Progenitor cell of endocrine pancreas (in vitro differentiated cells): ENCODE results near the gene SERPINA9. TPM values are rescaled to one million over a fixed set of nuclear protein-coding genes. Genes with fewer than 3 reads are reported as not detected.

Experiments used
- DNase-seq: peaks from one replicate; pipeline ENCODE4 v3.0.0; 2021; ENCODE audit warnings: low spot score; ENCODE audit not compliant: unreplicated experiment
- H3K27ac Mint-ChIP-seq: 2 replicates; pipeline ENCODE4 v1.8.0; 2021; ENCODE audit warnings: mild to moderate bottlenecking, moderate library complexity, mixed read lengths
- H3K27me3 Mint-ChIP-seq: 2 replicates; pipeline ENCODE4 v1.8.0; 2021; ENCODE audit warnings: mixed read lengths
- H3K36me3 Mint-ChIP-seq: 2 replicates; pipeline ENCODE4 v1.8.0; 2022; ENCODE audit warnings: mixed read lengths; ENCODE audit not compliant: insufficient read depth
- H3K4me1 Mint-ChIP-seq: 2 replicates; pipeline ENCODE4 v1.8.0; 2021; ENCODE audit warnings: low read depth, mixed read lengths
- H3K4me3 Mint-ChIP-seq: 2 replicates; pipeline ENCODE4 v1.8.0; 2021; ENCODE audit warnings: low read depth, mild to moderate bottlenecking, moderate library complexity, mixed read lengths
- H3K9me3 Mint-ChIP-seq: 2 replicates; pipeline ENCODE4 v1.8.0; 2021; ENCODE audit warnings: low read depth, mixed read lengths
- CTCF ChIP-seq: fragments of 200-600 bp; sonication (generic); IDR thresholded peaks from one replicate; pipeline ENCODE4 v1.5.0; 2021; ENCODE audit warnings: antibody characterized with exemption, mild to moderate bottlenecking; ENCODE audit not compliant: unreplicated experiment
- total RNA-seq: library from RNA; stranded (reverse); gene quantifications from 2 replicates; pipeline ENCODE4 v1.2.1, GENCODE V29; 2021

Gene SERPINA9
- total RNA-seq, 1 donor from 2014 or later: not detected

DNA sequence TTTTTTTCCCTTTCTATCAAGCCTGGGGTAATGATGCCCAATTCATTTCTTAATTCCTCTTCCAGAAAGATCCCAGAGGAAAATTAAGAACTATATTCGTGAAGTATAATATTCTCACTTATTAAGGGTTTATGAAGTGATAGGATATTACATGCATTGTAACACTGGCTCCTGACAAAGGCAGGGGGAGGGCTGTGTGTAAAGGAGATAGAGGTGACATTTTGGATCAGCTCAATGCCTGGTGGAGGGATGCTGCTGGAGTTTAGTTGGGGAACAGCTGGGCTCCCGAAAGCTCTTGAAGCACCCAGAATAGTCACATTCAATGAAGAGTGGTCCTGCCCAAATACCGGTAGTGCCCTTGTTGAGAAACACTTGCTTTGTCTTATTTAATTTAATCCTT lies 24.2 kb downstream of the SERPINA9 start:
- Mint-ChIP-seq H3K4me1 (peaks cover 31% of the 10 kb centered on the region), H3K36me3 (peaks cover 8% of the 10 kb centered on the region), H3K27ac (no peak overlapping the region), H3K4me3 (no peak overlapping the region), H3K9me3 (peaks cover 29% of the 10 kb centered on the region), H3K27me3 (peaks cover 3% of the 10 kb centered on the region)
- no peak for TF ChIP-seq CTCF
- DNase-seq: no peak

DNA sequence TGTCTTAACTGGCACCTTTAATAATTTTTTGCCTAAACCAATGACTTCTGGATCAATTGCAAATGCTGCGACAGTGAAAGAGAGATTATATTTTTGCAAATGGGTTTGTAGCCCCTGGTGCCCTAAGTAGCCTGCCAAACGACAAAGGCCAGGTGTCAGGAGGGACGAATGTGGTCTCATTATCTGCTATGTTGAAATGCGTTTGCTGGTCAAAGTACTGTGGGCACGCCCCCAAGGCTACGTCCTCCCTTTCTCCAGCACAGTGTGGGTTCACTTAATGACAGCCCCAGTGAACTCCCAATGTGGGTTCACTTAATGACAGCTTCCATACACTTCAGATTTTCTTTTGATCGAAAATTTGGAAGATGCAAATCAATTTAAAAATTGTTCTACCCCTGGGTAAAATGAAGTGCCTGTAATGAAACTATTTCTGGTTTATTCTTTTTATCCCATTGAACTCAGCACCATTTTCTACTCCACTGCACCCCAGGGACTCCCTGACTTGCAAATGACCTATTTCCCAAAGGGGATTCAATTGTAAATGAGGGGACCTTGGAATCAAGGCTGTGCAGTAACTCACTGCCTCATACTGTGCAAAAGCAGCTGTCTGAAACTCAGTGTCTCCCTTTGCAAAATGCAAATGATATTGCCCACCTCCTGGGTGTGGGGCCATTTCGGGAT lies 24.8 kb downstream of the SERPINA9 start:
- Mint-ChIP-seq H3K36me3 (peaks cover 8% of the 10 kb centered on the region), H3K27ac (no peak overlapping the region), H3K4me3 (no peak overlapping the region), H3K4me1 (peaks cover 31% of the 10 kb centered on the region), H3K27me3 (peaks cover 3% of the 10 kb centered on the region), H3K9me3 (peaks cover 23% of the 10 kb centered on the region)
- TF ChIP-seq CTCF: no peak
- no peak for DNase-seq

- Mint-ChIP-seq H3K36me3 (peaks cover 5% of the 10 kb centered on the region), H3K27ac (no peak overlapping the region), H3K4me3 (no peak overlapping the region), H3K9me3 (peaks cover 18% of the 10 kb centered on the region), H3K27me3 (peaks cover 3% of the 10 kb centered on the region), H3K4me1 (peaks cover 29% of the 10 kb centered on the region)
- no peak for TF ChIP-seq CTCF
- DNase-seq: no peak
These were observed 25.3 kb downstream of the SERPINA9 start for GRCh38 chr14:94450722-94451090.

DNA sequence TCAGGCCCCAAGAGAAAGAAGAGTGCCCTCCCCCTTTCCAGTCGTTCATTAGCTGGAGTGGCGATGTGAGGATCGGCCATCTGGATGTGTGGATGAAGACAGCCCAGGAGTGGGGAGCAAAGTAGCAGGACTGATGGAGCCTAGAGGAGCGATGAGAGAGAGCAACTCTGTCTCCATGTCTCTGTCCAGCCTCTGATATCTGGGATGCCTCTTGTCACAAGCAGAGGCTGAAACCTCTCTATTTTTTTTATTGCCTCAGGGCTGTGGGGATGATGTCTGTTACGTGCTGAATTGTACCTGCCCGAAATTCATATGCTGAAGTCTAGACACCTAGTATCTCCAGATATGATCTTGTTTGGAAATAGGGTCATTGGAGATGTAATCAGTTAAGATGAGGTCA lies 26.1 kb downstream of the SERPINA9 start:
- Mint-ChIP-seq H3K27me3 (peaks cover 3% of the 10 kb centered on the region), H3K4me1 (peaks cover 29% of the 10 kb centered on the region), H3K36me3 (peaks cover 3% of the 10 kb centered on the region), H3K4me3 (no peak overlapping the region), H3K9me3 (peaks cover 11% of the 10 kb centered on the region), H3K27ac (no peak overlapping the region)
- no peak for DNase-seq
- TF ChIP-seq CTCF: no peak

DNA sequence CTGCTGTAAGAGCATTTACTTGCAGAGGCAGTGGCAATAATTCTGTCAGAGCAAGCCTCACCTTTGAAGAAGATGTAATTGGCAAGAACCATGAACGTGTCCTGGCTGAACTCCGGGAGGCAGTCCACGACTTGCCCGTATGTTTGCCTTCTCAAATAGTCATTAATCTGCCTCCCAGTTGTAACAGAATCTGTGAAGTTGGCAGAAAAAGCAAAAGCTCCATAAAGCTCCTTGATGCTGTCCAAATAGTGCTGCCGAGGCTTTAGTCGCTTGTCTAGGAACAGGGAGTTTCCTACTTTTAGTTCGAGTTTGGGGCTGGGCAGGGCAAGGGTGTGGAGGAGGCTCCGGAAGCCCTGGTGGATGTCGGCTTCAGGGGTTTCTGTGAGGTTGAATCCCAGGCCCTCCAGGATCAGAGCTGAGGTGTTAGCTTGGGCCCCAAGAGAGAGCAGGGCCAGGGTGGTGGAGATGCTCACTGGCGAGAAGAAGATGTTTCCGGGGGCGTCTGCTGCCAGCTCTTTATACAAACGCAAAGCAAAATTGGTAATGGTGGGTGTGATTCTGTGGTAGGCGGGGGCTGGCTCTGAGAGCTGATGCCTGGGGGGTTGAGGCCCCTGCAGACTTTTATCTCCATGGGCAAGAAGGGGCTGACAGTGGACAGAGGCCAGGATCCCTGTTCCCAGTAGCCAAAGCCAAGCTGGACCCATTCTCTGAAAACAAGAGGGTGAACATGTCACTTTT lies 27.8 kb downstream of the SERPINA9 start:
- peaks cover 3% of the 10 kb centered on the region for H3K27me3 Mint-ChIP-seq
- H3K9me3 Mint-ChIP-seq: no peaks in the 10 kb centered on the region

More for the DNA sequence above, 27.8 kb downstream of the SERPINA9 start:
- H3K4me1 Mint-ChIP-seq: peaks cover 28% of the 10 kb centered on the region
- TF ChIP-seq CTCF: no peak
- H3K4me3 Mint-ChIP-seq: no peak overlapping the region
- H3K36me3 Mint-ChIP-seq: no peaks in the 10 kb centered on the region
- DNase-seq: no peak
- H3K27ac Mint-ChIP-seq: no peak overlapping the region
